ENCODE measurements around the gene OSTM1.

OSTM1 gene

DNA sequence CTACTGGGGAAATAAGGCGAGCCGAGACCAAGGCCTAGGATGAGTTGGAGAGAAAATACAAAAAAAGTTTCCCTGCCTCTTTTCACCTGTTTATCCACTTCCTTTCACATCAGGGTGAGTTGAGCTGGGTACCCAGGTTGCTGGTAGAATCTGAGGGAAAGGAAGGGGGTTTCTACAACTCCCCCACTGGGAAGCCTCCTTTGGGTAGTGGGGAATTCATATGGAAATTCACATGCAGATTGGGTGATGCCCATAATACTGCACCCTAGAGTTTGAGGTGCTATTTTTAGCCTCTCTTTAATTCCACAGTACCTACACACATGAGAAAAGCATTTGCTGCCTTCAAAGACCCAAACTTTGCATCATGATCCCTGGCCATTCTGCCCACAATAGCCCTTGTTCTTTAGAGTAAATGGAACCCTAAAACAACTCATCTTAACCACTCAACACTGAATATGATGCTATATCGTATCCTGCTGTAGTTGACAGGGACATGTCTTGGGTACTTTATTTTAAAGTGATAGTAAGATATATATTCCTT is 2.7 kb downstream of the OSTM1 start:
- TF ChIP-seq CTCF (IDR thresholded peaks at IDR 0.05) = no peak

DNA sequence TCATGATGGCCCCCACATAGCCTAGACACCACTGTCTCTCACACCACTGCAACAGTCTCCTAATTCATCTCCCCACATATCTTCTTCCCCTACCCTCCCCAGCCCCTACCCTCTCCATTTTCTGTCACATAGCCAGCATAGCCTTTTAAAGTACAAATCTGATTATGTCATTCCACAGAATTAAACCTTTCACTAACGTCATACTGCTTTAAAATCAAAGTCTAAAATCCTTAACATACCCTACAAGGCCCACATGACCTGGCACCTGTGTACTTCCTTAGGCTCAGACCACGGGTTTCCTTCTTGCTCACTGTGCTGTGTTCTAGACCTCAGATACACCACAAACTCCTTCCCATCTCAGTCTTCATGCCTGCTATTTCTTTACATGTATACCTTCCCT is 5.9 kb downstream of the OSTM1 start:
- TF ChIP-seq CTCF (IDR thresholded peaks at IDR 0.05) = no peak

DNA sequence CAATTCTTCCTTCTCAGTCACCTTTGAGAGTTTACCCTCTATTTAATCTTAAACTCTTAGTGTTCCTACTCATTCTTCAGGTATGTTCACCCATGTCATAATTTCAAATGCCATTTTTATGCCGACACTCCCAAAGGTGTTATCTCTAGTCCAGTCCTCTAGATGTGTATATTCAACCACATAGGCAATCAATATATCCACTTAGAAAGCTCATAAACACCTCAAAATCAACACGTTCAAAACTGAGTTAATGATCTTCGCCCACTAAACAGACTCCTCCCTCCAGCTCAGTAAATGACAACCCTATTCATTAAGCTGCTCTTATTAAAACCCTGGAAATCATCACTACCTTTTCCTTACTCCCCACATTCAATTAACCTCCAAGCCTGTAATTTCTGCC is 6.4 kb downstream of the OSTM1 start:
- no peak for TF ChIP-seq CTCF (IDR thresholded peaks at IDR 0.05)

DNA sequence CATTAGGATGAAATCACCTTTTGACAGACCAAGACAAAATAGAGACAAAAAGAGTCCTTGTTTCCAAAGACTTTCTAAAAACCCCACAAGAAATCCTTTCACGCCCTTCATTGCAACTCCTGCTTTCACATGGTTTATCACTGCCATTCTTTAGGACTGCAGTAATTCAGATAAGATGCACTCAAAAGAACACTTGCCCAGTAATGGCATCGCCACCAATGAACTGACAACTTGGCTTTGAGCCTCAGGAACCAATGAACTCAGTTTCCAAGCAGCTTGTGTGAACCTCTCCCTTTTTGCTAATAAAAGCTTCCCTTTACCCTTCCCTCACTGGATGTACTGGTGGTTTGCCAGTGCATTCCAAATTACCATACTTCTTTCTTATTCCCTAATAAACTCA is 21.8 kb downstream of the OSTM1 start:
- no peak for TF ChIP-seq CTCF (IDR thresholded peaks at IDR 0.05)

DNA sequence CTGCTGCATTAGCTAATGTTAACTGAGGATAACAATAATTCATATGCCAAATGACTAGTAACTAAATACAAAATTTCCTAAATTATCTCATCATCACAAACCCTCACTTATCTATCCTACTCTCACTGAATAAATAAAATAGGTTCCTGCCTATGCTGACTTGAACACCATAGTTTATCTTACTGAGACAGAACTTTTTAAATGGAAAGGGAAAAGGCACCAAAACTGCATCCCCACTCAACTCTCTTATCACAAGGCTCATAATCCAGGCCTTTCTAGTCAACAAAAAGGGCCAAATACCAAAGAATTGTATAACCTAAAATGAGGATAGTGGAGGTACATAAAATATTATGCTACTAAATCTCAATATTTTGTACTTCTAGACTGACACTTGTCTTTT is 23.1 kb downstream of the OSTM1 start:
- no peak for TF ChIP-seq CTCF (IDR thresholded peaks at IDR 0.05)

DNA sequence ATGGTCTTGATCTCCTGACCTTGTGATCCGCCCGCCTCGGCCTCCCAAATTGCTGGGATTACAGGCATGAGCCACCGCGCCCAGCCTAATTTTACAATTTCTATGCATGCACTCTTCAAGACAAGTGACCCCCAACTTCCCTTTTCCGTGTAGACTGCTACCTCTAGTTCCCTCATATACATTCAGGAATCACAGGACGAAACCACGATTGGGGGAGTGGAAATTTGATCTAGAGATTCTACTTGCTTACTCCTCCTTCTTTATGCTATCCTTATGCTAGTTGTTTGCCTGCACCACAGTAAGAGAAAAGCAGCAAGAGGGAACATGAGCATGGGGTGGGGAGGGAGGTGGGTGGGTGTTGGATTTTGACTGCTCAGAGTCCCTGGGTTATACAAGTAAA is 34.9 kb downstream of the OSTM1 start:
- TF ChIP-seq CTCF (IDR thresholded peaks at IDR 0.05) = no peak

DNA sequence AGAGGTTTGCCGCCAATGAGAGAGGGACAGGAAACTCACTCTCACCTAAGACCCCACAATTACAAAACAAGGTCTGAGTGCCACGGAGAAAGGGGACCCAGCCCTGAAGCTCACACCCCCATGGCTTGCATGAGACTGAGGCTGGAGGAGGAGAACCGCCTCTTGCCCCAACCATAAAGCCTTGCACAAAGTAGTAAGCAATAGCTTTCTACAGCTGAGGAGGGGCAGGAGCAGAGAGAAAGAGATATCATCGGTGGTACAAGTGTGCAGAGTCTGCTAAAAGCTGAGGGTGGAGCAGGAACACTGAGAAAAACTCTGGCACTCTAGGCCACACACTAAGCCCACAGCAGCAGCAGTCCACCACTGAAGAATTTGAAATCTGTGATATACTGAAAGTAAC is 37.7 kb downstream of the OSTM1 start:
- no peak for TF ChIP-seq CTCF (IDR thresholded peaks at IDR 0.05)

DNA sequence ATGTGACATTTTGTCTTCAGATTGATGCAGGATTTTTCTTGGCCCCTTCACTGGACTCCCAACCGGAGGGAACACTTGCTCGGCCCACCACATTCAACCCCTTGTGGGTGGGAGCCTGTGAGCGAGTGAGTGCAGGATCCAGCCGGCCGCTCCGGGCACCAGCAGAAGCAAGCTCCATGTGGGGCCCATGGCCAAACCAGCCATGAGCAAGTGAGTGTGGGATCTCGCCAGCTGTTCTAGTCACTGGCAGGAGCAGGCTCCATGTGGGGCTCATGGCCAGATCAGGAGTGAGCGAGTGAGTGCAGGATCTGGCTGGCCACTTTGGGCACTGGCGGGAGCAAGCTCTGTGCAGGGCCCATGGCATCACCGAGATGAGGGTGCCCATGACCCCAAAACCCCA is 42.6 kb downstream of the OSTM1 start:
- TF ChIP-seq CTCF (IDR thresholded peaks at IDR 0.05) = no peak
